H1 (cell line): ENCODE data around the gene ATP6V1G1.

Source experiments
- CBX5 ChIP-seq: fragments of 300-800, 300-1000 bp; sonication (generic); IDR thresholded peaks from 2 replicates; pipeline ENCODE4 v1.7.1; 2016; ENCODE audit warnings: antibody characterized with exemption, low read length, low read depth
- CEBPB ChIP-seq: IDR thresholded peaks from 2 replicates; pipeline ENCODE4 v1.6.1; 2012; ENCODE audit warnings: low read depth, low read length
- CREB1 ChIP-seq: IDR thresholded peaks from 2 replicates; pipeline ENCODE4 v1.6.1; 2012; ENCODE audit warnings: inconsistent platforms
- CTCF ChIP-seq, 3 experiments: IDR thresholded peaks; 1 replicate in 2 of 3; 2 replicates in 1 of 3; pipeline versions ENCODE4 v1.5.1 to v1.6.1; 2011; ENCODE audit warnings: low read length in 3 of 3, mild to moderate bottlenecking in 3 of 3, inconsistent platforms in 2 of 3, low read depth in 1 of 3, moderate library complexity in 1 of 3; ENCODE audit not compliant: insufficient read depth in 1 of 3; ENCODE audit errors: control extremely low read depth in 1 of 3
- EP300 ChIP-seq, 2 experiments: IDR thresholded peaks; 1 replicate in 1 of 2; 2 replicates in 1 of 2; pipeline ENCODE4 v1.6.1; 2011 to 2012; ENCODE audit warnings: low read depth in 2 of 2, low read length in 2 of 2, mild to moderate bottlenecking in 2 of 2, borderline replicate concordance in 1 of 2, inconsistent platforms in 1 of 2, moderate library complexity in 1 of 2
- EZH2 ChIP-seq: fragments of 200-600 bp; sonication (generic); IDR thresholded peaks from 2 replicates; pipeline ENCODE4 v1.7.1; 2012; ENCODE audit warnings: low read depth, mild to moderate bottlenecking, moderate library complexity, low read length, inconsistent platforms; ENCODE audit not compliant: severe bottlenecking
- HDAC2 ChIP-seq, 2 experiments: fragments of 300-600 bp in 1 of 2; sonication (generic) in 1 of 2; IDR thresholded peaks; 2 replicates each; pipeline ENCODE4 v1.6.1; 2011 to 2012; ENCODE audit warnings: low read depth in 2 of 2, low read length in 2 of 2, mild to moderate bottlenecking in 2 of 2, moderate library complexity in 2 of 2, borderline replicate concordance in 1 of 2, inconsistent platforms in 1 of 2
- POLR2A ChIP-seq, 2 experiments: IDR thresholded peaks; 1 replicate in 1 of 2; 2 replicates in 1 of 2; pipeline ENCODE4 v1.6.1; 2011; ENCODE audit warnings: low read depth in 2 of 2, low read length in 2 of 2, mild to moderate bottlenecking in 2 of 2; ENCODE audit errors: control extremely low read depth in 1 of 2
- POLR2AphosphoS5 ChIP-seq: IDR thresholded peaks from 2 replicates; pipeline ENCODE4 v1.6.1; 2011; ENCODE audit warnings: low read depth, low read length
- SIN3A ChIP-seq, 2 experiments: IDR thresholded peaks in 1 of 2; conservative IDR thresholded peaks in 1 of 2; 2 replicates each; pipeline ENCODE4 v1.6.1; 2011 to 2012; ENCODE audit warnings: low read length in 2 of 2, improper control_type of control experiment in 1 of 2, low read depth in 1 of 2, mild to moderate bottlenecking in 1 of 2
- TEAD4 ChIP-seq: IDR thresholded peaks from 2 replicates; pipeline ENCODE4 v1.6.1; 2012; ENCODE audit warnings: low read depth, low read length, inconsistent platforms, mixed read lengths
- TF ChIP-seq, protein P1 (sequence below): IDR thresholded peaks from 2 replicates; pipeline ENCODE4 v1.6.1; 2011; ENCODE audit warnings: low read length, improper control_type of control experiment

GRCh38 chr9:114629563-114630090, 42.1 kb downstream of the ATP6V1G1 start:
- TF ChIP-seq POLR2AphosphoS5 (no peak), SIN3A (conservative IDR thresholded peaks at IDR 0.05 in 1 of 2, IDR thresholded peaks at IDR 0.05 in 1 of 2; ENCODE audit: low read depth in 1 of 2, low read length in 2 of 2) (no peak), CTCF (IDR thresholded peaks at IDR 0.05; ENCODE audit: control extremely low read depth in 1 of 3, insufficient read depth in 1 of 3, low read depth in 1 of 3, low read length in 3 of 3) (no peak), CREB1 (no peak), POLR2A (IDR thresholded peaks at IDR 0.05; ENCODE audit: control extremely low read depth in 1 of 2, low read depth in 2 of 2, low read length in 2 of 2) (no peak), CEBPB (no peak), HDAC2 (IDR thresholded peaks at IDR 0.05; ENCODE audit: borderline replicate concordance in 1 of 2, low read depth in 2 of 2, low read length in 2 of 2) (no peak), CBX5 (no peak), TEAD4 (no peak), EZH2 (no peak), EP300 (IDR thresholded peaks at IDR 0.05; ENCODE audit: borderline replicate concordance in 1 of 2, low read depth in 2 of 2, low read length in 2 of 2) (no peak)
- TF ChIP-seq, protein P1, sequence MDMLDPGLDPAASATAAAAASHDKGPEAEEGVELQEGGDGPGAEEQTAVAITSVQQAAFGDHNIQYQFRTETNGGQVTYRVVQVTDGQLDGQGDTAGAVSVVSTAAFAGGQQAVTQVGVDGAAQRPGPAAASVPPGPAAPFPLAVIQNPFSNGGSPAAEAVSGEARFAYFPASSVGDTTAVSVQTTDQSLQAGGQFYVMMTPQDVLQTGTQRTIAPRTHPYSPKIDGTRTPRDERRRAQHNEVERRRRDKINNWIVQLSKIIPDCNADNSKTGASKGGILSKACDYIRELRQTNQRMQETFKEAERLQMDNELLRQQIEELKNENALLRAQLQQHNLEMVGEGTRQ = no peak
